Right ventricle myocardium inferior (tissue), 1 donor: ENCODE measurements around the gene CAPZA3. TPM values are rescaled to one million over a fixed set of nuclear protein-coding genes. Genes with fewer than 3 reads are reported as not detected.
A peak's percentile ranks its signal among the peaks of the same experiment; 100 is the strongest.
"Not testable (repeated sequence)": the region's sequence is repeated elsewhere in the genome, so short reads cannot be mapped to it uniquely, and the experiment has no call there.

Experiments
- ATAC-seq: fragments of 200-7000 bp; cut with Tn5 transposase; one replicate; pipeline ENCODE4 v1.9.1; 2020; ENCODE audit warnings: mild to moderate bottlenecking, moderate library complexity
- DNase-seq: peaks from one replicate; pipeline ENCODE4 v3.0.0; 2021; ENCODE audit errors: missing footprints
- intact Hi-C: fragments of 100-400 bp; cut with DNase I; formaldehyde crosslinking; loops from one replicate; pipeline ENCODE4 v1.11.0; 2022
- total RNA-seq: library from RNA; stranded (reverse); fragmentation: NEBNext Ultra II Directional; extraction: Animal tissue kit (Norgen Biotek cat#: 25700); gene quantifications from one replicate; pipeline ENCODE4 v1.2.1, GENCODE V29; 2021
- donor health status: DM: no; HTN: yes; CAD: no; lungs with severe emphysema.

Gene CAPZA3
- total RNA-seq, 1 donor from 2014 or later, result not detected

DNA sequence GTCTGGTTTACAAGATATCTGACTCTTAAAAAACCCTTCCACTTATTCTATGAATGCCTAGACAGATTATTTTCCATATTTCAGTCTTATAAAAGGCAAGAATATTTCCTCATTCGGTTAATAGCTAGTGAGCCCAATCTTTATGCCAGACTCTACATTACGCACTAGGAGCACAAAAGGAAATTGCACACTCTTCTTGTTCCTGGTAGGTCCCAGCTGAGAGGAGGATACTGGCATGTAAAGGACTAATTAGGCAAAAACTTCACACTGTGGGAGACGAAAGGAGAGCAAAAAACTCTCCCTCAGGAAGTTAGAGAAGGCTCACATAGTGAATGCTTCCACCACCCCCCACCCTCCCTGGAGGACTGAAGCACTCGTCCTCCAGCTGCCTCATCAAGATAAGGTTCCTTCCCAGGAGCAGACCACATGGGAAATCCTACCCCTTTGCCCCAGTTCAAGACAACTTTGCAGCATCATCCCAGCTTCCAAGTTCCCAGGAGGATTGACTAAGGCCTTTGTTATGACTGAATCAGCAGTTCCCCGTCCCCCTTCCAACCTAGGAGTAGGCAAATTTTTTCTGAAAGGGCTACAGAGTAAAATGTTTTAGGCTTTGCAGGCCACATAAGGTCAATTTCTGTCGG is 14.5 kb downstream of the CAPZA3 start:
- intact Hi-C loops, result loop anchor here (2.0 to 5.0 kb wide), 3 partner anchors 286 to 435 kb away; no protein-coding TSS in a partner anchor
- ATAC-seq, result peak; percentile 72
- no peak for DNase-seq

DNA sequence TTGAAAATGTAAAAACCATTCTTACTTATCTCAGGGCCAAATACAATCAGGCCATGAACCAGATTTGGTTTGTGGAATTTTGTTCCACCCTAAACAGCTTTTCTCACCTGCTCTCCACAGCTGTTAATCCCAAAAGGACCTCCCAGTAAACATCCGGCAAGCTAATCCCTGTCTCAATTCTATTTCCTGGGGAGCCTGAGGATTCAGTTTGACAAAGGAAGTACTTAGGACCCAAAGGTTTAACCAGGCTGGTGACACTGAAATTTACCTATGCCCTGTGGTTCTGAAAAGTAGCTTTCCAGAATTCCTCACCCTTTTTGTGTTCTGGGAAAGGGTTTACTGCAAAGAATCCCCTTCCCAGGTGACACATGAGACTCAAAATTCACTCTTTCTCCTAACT is 15.0 kb downstream of the CAPZA3 start:
- no peak for ATAC-seq
- intact Hi-C loops, result loop anchor here (2.0 to 5.0 kb wide), 3 partner anchors 286 to 434 kb away; no protein-coding TSS in a partner anchor

DNA sequence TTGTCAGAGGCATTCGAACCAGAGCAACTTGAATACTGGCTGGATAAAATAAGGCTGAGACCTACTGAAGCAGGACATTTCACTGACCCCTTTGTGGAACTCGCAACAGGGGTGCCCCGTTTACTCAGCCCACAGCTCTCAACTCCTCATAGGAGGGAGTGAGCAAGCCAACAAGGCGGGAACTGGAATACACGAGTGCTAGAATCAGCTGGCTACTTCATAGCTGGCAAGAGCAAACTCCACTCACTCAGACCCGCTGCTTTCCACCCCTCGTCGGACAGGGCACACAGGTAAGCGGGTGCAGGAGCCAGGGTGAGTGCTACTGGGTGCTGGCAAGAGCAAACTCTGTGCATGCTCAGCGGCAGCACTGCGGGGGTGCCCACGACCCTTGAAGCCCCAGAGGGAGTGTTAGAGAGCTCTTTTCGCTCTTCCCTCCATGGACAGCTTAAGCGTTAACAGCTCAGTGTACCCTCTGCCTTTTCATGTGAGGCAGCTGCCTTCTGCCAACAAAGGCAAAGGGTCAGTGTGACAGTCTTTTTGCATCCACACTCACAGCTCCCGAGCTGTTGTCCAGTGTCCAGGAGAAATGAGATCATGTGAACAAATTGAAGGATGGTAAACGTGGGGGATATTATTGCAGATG is 15.7 kb downstream of the CAPZA3 start:
- peak; percentile 67 for DNase-seq
- intact Hi-C loops, result loop anchor here (2.0 to 5.0 kb wide), 3 partner anchors 285 to 434 kb away; no protein-coding TSS in a partner anchor
- ATAC-seq, result peak; percentile 76

More for the DNA sequence above, 15.0 kb downstream of the CAPZA3 start:
- DNase-seq, result no peak

DNA sequence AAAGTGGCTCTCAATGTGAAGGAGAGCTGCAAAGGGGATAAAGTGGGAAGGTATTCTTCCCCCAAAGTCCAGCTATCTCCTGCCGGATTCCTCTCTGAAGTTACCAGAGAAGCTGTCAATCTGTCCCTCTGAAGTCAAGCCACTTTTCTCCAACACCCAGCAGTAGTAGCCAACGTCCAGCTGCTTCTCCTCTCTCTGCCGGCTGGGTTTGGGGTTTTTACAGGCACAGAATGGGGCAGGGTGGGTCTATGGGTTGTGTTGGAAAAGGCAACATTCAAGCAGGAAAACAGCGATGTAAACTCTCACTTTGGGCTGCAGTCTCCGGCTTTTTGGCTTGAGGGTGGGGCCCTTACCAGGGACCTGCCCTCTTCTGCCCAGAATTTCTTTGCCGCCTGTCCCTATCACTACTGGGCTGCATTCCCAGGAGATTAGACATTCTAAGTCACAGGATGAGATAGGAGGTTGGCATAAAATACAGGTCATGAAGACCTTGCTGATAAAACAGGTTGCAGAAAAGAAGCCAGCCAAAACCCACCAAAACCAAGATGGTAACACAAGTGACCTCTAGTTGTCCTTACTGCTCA is 16.3 kb downstream of the CAPZA3 start:
- peak; percentile 62 for DNase-seq
- intact Hi-C loops, result loop anchor here (5.0 kb wide), 1 partner anchor 433 kb away; no protein-coding TSS in a partner anchor
- peak; percentile 54 for ATAC-seq

DNA sequence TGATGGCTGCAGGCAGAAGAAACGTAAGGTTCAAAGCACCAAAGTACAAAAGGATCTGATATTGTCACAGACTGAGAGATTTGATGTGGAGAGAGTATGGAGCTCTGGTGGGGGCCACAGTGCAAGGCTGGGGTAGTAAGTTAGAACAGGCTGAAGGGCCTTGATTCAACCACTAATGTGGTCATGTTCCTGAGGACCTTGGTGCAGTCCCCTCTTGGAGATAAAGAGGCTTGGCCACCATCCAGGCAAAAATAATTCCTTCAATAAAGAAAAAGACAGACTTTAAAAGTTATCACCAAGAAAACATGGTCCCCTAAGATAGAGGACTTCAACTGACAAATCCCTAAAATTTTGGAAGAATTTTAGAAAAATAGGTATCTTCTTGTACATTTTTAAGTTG is 17.4 kb downstream of the CAPZA3 start:
- no peak for ATAC-seq
- no peak for DNase-seq
- intact Hi-C loops, result no loop called here

DNA sequence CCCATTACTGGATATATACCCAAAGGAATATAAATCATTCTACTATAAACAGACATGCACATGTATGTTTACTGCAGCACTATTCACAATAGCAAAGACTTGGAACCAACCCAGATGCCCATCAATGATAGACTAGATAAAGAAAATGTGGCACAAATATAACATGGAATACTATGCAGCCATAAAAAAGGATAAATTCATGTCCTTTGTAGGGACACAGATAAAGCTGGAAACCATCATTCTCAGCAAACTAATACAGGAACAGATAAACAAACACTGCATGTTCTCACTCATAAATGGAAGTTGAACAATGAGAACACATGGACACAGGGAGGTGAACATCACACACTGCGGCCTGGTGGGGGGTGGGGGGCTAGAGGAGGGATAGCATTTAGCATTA is 28.6 kb downstream of the CAPZA3 start:
- ATAC-seq, intact Hi-C loops, DNase-seq: not testable (repeated sequence)

DNA sequence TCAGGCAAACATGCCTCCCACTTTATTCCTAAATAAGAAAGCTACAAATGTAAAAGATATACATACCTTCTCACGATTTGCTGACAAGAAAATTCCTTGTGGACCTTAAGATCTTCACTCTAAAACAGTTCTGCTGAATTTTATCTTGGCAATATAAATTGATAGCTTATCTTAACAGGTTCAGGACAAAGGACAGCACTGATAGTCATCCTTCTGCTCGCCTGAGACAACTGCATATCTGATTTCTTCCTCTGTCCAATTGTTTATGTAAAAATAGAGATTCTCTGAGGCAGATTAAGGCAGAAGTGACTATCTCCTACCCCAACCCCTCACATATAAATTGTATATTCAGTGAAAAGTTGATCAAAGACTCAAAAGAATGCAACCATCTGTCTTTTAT is 44.9 kb downstream of the CAPZA3 start:
- no peak for ATAC-seq
- intact Hi-C loops, result no loop called here
- DNase-seq, result no peak

DNA sequence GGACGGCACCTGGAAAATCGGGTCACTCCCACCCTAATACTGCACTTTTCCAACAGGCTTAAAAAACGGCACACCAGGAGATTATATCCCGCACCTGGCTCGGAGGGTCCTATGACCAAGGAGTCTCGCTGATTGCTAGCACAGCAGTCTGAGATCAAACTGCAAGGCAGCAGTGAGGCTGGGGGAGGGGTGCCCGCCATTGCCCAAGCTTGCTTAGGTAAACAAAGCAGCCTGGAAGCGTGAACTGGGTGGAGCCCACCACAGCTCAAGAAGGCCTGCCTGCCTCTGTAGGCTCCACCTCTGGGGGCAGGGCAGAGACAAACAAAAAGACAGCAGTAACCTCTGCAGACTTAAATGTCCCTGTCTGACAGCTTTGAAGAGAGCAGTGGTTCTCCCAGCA is 47.5 kb downstream of the CAPZA3 start:
- ATAC-seq, intact Hi-C loops: not testable (repeated sequence)
- DNase-seq, result peak; percentile 46

Other genes with a start within 250 kb of the CAPZA3 start
- not detected for gene PLCZ1, start 107 bp upstream of the CAPZA3 start, total RNA-seq